ENCODE measurements around the gene ITPK1.
A peak's percentile ranks its signal among the peaks of the same experiment; 100 is the strongest.
"Not testable (repeated sequence)": the region's sequence is repeated elsewhere in the genome, so short reads cannot be mapped to it uniquely, and the experiment has no call there.

ITPK1 gene

GRCh38 chr14:93115821-93116675 is at the start of gene ITPK1:
Gene ITPK1, minus strand, starts transcription at chr14:93115925. Its CDS starts 762 bp downstream, at chr14:93115163.
- DNase-seq, result peak; percentile 62

DNA sequence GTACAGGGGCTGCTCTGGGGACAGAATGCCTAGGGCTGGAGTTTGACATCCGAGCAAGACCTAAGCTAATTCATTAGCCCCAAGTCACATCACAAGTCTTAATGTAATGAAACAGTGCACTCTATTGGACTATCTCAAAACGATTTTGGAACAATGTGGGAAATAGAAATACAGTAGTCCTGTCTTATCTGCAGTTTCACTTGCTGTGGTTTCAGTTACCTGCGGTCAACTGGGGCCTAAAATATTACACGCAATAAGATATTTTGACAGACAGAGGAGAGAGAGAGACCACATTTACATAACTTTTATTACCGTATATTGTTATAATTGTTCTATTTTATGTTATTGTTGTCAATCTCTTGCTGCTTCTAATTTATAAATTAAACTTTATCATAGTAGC is 47.8 kb upstream of the ITPK1 start:
- no peak for DNase-seq

- DNase-seq, result no peak
Observed at GRCh38 chr14:93161411-93161940, 45.8 kb upstream of the ITPK1 start.

DNA sequence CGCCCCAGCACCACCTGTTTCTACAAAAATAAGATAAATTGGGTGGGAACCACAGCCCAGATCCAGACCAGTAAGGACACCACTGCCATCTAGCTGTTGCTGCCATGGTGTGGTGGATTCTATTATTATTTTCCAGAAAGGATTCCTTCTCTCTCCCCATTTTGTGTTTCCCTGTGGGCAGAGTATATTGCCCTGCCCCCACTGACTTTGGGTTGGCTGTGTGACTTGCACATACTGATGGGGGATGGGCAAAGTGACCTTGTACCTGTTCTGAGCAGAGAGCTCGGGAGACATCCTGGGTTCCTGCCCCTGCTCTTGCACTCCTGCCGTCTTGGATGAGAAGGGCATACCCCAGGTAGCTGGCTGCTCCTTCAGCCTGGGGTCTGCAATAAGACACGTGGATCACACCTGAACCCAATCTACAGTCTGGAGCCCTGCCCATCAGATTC is 44.7 kb upstream of the ITPK1 start:
- no peak for DNase-seq

GRCh38 chr14:93159625-93160352 is 44.1 kb upstream of the ITPK1 start:
- DNase-seq, result not testable (repeated sequence)

DNA sequence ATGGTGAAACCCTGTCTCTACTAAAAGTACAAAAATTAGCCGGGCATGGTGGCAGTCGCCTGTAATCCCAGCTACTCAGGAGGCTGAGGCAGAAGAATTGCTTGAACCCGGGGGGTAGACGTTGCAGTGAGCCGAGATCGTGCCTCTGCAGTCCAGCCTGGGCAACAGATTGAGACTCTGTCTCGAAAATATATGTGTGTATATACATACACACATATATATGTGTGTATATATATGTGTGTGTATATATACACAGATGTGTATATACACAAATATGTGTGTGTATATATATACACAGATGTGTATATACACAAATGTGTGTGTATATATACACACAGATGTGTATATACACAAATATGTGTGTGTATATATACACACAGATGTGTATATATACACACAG is 42.6 kb upstream of the ITPK1 start:
- DNase-seq, result not testable (repeated sequence)

DNA sequence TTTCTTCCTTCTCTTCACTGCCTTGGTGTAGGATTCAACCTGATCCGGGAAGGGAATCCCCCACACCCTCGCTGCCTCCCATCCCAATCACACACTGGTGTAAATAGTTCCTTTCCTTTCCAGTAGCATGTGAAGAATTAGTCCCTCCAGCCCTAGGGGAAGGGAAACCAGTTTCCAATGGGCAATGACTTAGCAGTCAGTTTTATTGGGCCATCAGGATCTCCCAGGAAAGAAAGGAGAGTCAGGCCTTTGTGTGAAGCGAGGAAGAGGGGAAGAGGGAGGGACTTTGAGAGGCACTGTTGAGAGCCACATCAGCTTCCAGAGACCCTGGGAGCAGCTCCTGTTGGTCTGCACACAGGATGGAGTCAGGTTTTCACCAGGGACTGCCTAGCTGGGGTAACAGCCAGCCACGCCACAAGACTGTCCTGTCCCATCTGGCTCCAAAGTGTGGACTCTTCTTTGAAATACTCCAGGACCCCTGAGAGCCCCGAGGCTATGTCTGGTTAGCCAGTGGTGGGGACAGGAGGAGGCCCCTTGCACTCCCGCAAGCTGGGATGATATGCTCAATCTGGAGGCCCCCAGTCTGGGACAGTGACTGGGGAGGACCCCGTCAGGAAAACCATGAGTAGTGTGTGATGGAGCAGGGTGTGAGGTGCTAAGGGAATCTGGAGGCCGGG is 41.1 kb upstream of the ITPK1 start:
- no peak for DNase-seq

GRCh38 chr14:93155667-93156066 is 39.9 kb upstream of the ITPK1 start:
- DNase-seq, result no peak

- DNase-seq, result no peak
Observed at GRCh38 chr14:93153121-93153520, 37.4 kb upstream of the ITPK1 start.

DNA sequence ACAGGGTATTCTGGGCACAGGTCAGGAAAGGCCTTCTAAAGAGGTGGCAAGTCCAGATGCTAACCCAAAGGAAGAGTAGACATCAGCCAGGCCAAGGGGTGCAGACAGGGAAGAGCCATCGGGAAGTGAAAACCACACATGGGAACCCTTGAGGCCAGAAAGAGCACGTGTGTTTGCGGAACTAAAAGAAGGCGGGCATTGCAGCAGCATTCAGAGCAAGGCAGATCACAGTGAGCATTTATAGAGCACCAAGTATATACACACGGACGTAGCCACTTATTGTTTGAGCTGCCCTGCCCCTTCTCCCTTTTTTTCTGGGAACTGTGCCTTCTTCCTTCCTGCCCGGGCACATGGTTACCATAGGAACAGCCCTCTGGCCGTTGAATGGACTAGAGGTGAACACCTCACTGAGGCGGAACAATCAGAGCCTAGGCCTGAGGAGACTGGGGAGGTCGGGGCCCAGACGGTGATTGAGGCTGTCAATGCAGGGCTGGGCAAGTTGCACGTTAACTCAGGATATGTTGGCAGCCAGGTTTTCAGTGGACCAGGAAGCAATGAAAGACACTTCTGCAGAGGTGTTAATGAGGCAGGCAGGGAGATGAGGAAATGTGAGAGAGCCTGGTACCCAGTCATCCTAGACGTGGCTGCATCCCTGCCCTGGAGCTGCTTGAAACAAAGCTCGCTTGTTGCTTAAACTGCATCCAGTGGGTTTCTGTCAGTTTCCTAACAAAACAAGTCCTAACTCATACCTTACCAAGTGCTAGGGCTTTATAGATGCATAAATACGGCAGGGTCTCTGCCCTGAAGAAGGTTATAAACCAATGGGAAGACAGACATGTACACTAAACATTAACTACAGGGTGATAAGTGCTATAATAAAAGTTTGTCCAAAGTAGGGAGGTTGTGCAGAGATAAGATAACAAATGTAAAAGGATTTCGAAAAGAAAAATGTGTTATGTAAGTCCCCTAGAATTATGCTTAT is 34.8 kb upstream of the ITPK1 start:
- DNase-seq, result no peak

DNA sequence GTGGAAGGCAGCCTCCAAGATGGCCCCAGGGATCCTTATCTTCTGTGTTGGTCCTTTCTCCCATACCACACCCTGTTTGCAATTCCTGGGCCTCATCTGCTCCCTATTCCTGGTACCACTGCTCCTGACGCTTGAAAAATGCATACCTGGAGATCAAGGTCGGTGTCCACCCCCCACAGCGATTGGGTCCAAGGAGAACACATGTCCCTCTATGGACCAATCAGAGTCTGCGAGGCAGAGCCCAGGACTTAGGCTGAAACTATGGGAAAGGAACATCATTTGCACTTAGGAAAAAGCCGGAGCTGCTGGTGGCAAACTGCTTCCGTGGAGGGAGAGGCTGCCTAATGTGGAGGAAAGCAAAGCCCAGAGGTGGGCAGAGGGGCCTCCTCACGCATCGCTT is 33.3 kb upstream of the ITPK1 start:
- no peak for DNase-seq

GRCh38 chr14:93146119-93146518 is 30.4 kb upstream of the ITPK1 start:
- DNase-seq, result no peak

- no peak for DNase-seq
Observed at GRCh38 chr14:93142854-93143652, 27.3 kb upstream of the ITPK1 start.

DNA sequence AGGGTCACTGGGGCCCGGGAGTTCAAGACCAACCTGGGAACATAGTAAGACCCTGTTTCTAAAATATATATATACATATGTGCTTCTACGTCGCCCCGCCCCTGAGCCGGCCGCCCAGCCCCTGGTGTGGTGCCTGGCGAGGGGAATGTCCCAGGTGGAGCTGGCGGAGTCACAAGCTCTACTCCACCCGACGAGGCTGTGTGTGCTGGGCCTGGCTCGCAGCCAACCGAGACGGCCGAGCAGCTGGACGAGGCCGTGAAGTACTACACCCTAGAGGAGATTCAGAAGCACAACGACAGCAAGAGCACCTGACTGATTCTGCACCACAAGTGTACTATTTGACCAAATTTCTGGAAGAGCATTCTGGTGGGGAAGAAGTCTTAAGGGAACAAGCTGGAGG is 22.1 kb upstream of the ITPK1 start:
- no peak for DNase-seq

DNA sequence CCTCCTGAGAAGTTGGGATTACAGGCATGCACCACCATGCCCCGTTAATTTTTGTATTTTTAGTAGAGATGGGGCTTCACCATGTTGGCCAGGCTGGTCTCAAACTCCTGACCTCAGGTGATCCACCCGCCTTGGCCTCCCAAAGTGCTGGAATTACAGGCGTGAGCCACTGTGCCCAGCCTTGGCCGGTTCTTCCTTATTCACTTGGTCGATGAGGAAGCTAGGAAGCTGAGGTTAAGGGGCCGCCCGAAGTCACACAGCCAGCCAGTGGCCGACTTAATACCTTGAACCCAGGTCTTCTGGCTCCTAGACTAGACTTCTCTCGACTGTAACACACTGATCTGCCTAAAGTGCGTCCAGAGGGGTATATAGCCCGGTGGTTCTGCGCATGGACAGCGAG is 20.8 kb upstream of the ITPK1 start:
- not testable (repeated sequence) for DNase-seq

- no peak for DNase-seq
Observed at GRCh38 chr14:93136009-93136408, 20.3 kb upstream of the ITPK1 start.

DNA sequence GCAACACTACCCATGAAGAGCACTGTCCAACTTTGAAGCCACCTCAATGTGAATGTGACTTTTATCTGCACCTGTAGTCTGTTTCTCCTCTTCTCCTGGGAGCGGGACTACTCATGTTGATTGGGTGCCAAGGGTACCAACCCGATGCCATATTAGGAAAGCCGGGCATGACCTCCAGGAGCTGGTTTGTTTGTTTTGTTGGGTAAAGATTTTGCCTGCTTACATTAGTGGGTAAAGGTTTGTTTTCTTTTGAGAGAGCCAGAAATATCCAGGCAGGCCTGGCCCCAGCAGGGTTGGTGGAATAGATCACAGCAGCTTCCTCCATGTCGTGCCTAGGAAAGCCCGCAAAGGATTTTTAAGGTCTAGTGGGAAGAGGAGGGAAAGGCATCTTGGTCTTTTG is 19.7 kb upstream of the ITPK1 start:
- DNase-seq, result no peak

GRCh38 chr14:93133464-93133863 is 17.7 kb upstream of the ITPK1 start:
- peak; percentile 60 for DNase-seq

DNA sequence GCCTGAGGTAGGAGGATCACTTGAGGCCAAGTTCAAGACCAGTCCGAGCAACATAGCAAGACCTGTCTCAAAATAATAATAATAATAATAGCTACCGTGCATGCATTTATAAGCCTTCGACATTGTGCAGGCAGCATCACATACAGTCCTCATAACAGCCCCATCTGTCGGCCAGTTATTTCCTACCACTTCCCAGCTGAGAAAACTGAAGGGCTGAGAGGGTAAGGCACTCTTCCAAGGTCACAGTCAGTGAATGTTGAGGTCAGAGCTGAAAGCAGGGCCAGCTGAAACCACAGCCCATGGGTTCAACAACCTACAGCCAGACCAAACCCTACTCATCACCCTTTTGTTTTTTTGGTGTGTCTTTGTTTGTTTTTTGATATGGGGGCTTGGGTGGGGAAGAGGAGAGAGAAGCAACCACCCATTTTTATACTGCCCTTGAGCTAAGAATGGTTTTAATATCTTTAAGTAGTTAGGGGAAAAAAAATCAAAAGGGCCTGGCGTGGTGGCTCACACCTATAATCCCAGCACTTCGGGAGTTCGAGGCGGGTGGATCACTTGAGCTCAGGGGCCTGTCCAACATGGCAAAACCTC is 16.8 kb upstream of the ITPK1 start:
- DNase-seq, result peak; percentile 16

DNA sequence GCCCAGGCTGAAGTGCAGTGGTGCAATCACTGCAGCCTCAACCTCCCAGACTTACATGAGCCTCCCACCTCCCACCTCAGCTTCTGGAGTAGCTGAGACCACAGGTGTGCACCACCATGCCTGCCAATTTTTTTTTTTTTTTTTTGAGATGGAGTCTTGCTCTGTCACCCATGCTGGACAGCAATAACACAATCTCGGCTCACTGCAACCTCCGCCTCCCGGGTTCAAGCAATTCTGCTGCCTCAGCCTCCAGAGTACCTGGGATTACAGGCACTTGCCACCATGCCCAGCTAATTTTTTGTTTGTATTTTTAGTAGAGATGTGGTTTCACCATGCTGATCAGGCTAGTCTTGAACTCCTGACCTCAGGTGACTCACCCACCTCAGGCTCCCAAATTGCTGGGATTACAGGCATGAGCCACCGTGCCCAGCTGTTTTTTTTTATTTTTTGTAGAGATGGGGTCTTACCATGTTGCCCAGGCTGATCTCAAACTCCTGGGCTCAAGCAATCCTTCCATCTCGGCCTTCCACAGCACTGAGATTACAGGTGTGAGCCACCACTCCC is 15.6 kb upstream of the ITPK1 start:
- DNase-seq, result not testable (repeated sequence)

Measured in fibroblast of upper back skin (primary cell).